ENCODE measurements around the gene PHF13. TPM values are rescaled to one million over a fixed set of nuclear protein-coding genes. Genes with fewer than 3 reads are reported as not detected.
A peak's percentile ranks its signal among the peaks of the same experiment; 100 is the strongest.

Gene PHF13
- total RNA-seq, 3 donors from 2014 or later (not counting 1 experiment from before 2014, with no cell fraction given), result 7.3 to 14.2 (median 10.9) TPM

DNA sequence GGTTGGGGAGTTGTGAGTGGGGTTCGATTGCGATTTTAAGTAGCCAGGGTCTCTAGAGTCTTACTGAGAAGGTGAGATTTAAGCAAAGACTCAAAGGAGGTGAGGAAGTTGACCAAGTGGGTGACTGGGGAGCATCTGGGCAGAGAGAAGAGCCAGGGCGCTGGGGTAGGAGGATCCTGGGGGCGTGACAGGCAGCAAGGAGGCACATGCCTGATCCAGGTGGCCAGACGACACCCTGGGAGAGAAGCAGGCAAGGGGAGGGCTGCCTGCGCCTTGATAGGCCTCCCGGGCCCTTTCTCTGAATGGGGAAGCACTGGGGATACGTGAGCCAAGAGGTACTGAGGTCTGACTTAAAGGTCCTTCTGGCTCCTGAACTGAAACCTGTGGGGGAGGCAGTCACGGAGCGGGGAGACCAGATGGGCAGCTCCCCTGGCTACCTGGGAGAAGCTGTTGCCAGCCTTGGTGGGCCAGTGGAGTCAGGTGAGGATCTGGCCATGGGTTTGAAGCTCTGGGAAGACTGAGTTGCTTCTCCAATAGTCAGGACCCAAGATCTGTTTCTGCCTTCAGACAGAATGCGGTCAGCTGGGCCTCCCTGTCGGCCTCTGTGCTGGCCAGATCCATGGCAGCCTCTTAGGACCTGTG, 28.3 kb upstream of the PHF13 start:
- Histone ChIP-seq H3K4me3 (ENCODE audit: low read length) (no peak overlapping the region), H3K36me3 (ENCODE audit: control insufficient read depth, insufficient read depth, low read length) (peaks cover 23% of the 10 kb centered on the region), H3K9me3 (ENCODE audit: control insufficient read depth, insufficient read depth, low read length) (no peaks in the 10 kb centered on the region), H3K27ac (ENCODE audit: low read length) (no peak overlapping the region), H3K4me1 (ENCODE audit: control insufficient read depth, insufficient read depth, low read length) (peaks cover 31% of the 10 kb centered on the region), H3K27me3 (ENCODE audit: control insufficient read depth, insufficient read depth, low read length) (no peaks in the 10 kb centered on the region)
- H3K27me3 Mint-ChIP-seq (ENCODE audit: low read depth in 2 of 2), result no peaks in the 10 kb centered on the region
- peak overlapping the region; percentile 9 to 64 for H3K27ac Mint-ChIP-seq
- no peaks in the 10 kb centered on the region for H3K9me3 Mint-ChIP-seq
- H3K4me1 Mint-ChIP-seq, result peaks cover 18 to 40% of the 10 kb centered on the region in 2 donors
- ATAC-seq, result no peak
- no peaks in the 10 kb centered on the region for H3K36me3 Mint-ChIP-seq
- WGBS (ENCODE audit: insufficient coverage), result 94% methylated on average over 12 of the region's 12 CpGs
- TF ChIP-seq CTCF (IDR thresholded peaks at IDR 0.05), result no peak
- DNase-seq, result no peak
- no peak overlapping the region for H3K4me3 Mint-ChIP-seq
- intact Hi-C loops (cut with micrococcal nuclease), result no loop called here

- no peak overlapping the region for H3K27ac Mint-ChIP-seq
- H3K9me3 Mint-ChIP-seq, result no peaks in the 10 kb centered on the region
- peaks cover 17 to 40% of the 10 kb centered on the region in 2 donors for H3K4me1 Mint-ChIP-seq
Observed at GRCh38 chr1:6585841-6586240, 27.7 kb upstream of the PHF13 start.

DNA sequence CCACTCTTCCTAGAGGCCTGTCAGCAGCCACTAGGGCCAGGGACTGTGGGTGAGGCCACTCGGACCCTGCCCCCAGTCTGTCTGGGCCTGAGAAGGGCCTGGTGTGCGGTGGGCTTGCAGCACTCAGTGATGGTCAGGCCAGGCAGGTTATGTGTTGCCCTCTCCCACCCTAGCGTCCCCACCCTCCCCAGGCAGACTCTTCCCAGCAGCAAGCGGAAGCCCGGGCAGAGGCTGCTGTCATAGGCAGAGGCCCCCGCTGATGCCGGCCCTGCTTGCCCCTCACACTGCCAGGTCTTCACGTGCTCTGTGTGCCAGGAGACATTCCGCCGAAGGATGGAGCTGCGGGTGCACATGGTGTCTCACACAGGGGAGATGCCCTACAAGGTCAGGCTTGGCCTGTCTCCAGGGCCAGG, 27.1 kb upstream of the PHF13 start:
- TF ChIP-seq CTCF (IDR thresholded peaks at IDR 0.05), result no peak

More at GRCh38 chr1:6585841-6586240, 27.7 kb upstream of the PHF13 start:
- Histone ChIP-seq H3K27ac (ENCODE audit: low read length) (no peak overlapping the region), H3K9me3 (ENCODE audit: control insufficient read depth, insufficient read depth, low read length) (no peaks in the 10 kb centered on the region), H3K36me3 (ENCODE audit: control insufficient read depth, insufficient read depth, low read length) (peaks cover 26% of the 10 kb centered on the region), H3K27me3 (ENCODE audit: control insufficient read depth, insufficient read depth, low read length) (no peaks in the 10 kb centered on the region), H3K4me3 (ENCODE audit: low read length) (no peak overlapping the region), H3K4me1 (ENCODE audit: control insufficient read depth, insufficient read depth, low read length) (peaks cover 27% of the 10 kb centered on the region)
- DNase-seq (no peak), ATAC-seq (no peak)
- Mint-ChIP-seq H3K27me3 (ENCODE audit: low read depth in 2 of 2) (no peaks in the 10 kb centered on the region), H3K4me3 (no peak overlapping the region), H3K36me3 (no peaks in the 10 kb centered on the region)
- 98% methylated on average over 7 of the region's 7 CpGs for WGBS (ENCODE audit: insufficient coverage)
- intact Hi-C loops (cut with micrococcal nuclease), result no loop called here
- no peak for TF ChIP-seq CTCF (IDR thresholded peaks at IDR 0.05)

More for the DNA sequence above, 27.1 kb upstream of the PHF13 start:
- 94% methylated on average over 11 of the region's 11 CpGs for WGBS (ENCODE audit: insufficient coverage)
- Histone ChIP-seq H3K27me3 (ENCODE audit: control insufficient read depth, insufficient read depth, low read length) (no peaks in the 10 kb centered on the region), H3K4me1 (ENCODE audit: control insufficient read depth, insufficient read depth, low read length) (peaks cover 27% of the 10 kb centered on the region), H3K9me3 (ENCODE audit: control insufficient read depth, insufficient read depth, low read length) (no peaks in the 10 kb centered on the region), H3K36me3 (ENCODE audit: control insufficient read depth, insufficient read depth, low read length) (peaks cover 26% of the 10 kb centered on the region), H3K27ac (ENCODE audit: low read length) (no peak overlapping the region), H3K4me3 (ENCODE audit: low read length) (no peak overlapping the region)
- Mint-ChIP-seq H3K36me3 (no peaks in the 10 kb centered on the region), H3K9me3 (no peaks in the 10 kb centered on the region), H3K4me1 (peaks cover 19 to 41% of the 10 kb centered on the region in 2 donors), H3K4me3 (no peak overlapping the region), H3K27me3 (ENCODE audit: low read depth in 2 of 2) (no peaks in the 10 kb centered on the region), H3K27ac (no peak overlapping the region)
- intact Hi-C loops (cut with micrococcal nuclease), result no loop called here
- no peak for ATAC-seq
- DNase-seq, result no peak
